ENCODE data around the gene DDI2.

GRCh38 chr1:15714406-15715136 is 97.3 kb downstream of the DDI2 start:
- TF ChIP-seq CTCF (conservative IDR thresholded peaks at IDR 0.05 in 1 of 2, IDR thresholded peaks at IDR 0.05 in 1 of 2; ENCODE audit: extremely low read depth in 1 of 2, insufficient read depth in 1 of 2, low read depth in 1 of 2, low read length in 2 of 2) (no peak), EZH2 (IDR thresholded peaks at IDR 0.05; ENCODE audit: borderline replicate concordance, low read length) (no peak)

Measured in mammary epithelial cell (primary cell).